A673 (cell line): ENCODE results near the gene NHERF1. TPM values are rescaled to one million over a fixed set of nuclear protein-coding genes. Genes with fewer than 3 reads are reported as not detected.

Experiments used
- BruUV-seq: library from RNA; stranded (reverse); fragments of 400-500 nt; replicated peaks from 2 replicates; lab custom pipeline; 2021; lab: Mats Ljungman, UMichigan
- CTCF ChIA-PET: fragments of 300-600 bp; sonication (Branson Sonifier 250); formaldehyde crosslinking; loops from one replicate; lab custom pipeline; 2022; ENCODE audit warnings: antibody characterized with exemption; lab: Charles Lee
- POLR2A ChIA-PET: fragments of 300-600 bp; sonication (Branson Sonifier 250); formaldehyde crosslinking; loops from one replicate; lab custom pipeline; 2022; ENCODE audit warnings: antibody characterized with exemption; ENCODE audit not compliant: low non-redundant PET; lab: Charles Lee
- DNase-seq: peaks from one replicate; pipeline ENCODE4 v3.0.0-alpha.2; 2015; ENCODE audit warnings: low spot score
- H3K27ac ChIP-seq: fragments of 200-600 bp; sonication (generic); 2 replicates; pipeline ENCODE4 v1.5.1; 2016; ENCODE audit warnings: mixed run types, low read depth, mild to moderate bottlenecking, mixed read lengths, antibody characterized with exemption, low read length; ENCODE audit not compliant: poor library complexity, severe bottlenecking
- H3K27me3 ChIP-seq: fragments of 200-600 bp; sonication (generic); replicated peaks from 2 replicates; pipeline ENCODE4 v1.6.1; 2017; ENCODE audit warnings: mixed run types, low read depth, mild to moderate bottlenecking, mixed read lengths, antibody characterized with exemption, low read length; ENCODE audit not compliant: insufficient read depth, poor library complexity
- H3K36me3 ChIP-seq: fragments of 200-600 bp; sonication (generic); 2 replicates; pipeline ENCODE4 v1.6.1; 2016; ENCODE audit warnings: mixed run types, mild to moderate bottlenecking, mixed read lengths, antibody characterized with exemption, low read length; ENCODE audit not compliant: insufficient read depth, poor library complexity, severe bottlenecking
- H3K4me1 ChIP-seq: fragments of 200-600 bp; sonication (generic); 2 replicates; pipeline ENCODE4 v1.6.1; 2017; ENCODE audit warnings: mixed run types, mild to moderate bottlenecking, mixed read lengths, antibody characterized with exemption, low read length; ENCODE audit not compliant: insufficient read depth, poor library complexity, severe bottlenecking
- H3K4me3 ChIP-seq: fragments of 200-600 bp; sonication (generic); 2 replicates; pipeline ENCODE4 v1.5.1; 2016; ENCODE audit warnings: low read depth, mixed run types, mild to moderate bottlenecking, mixed read lengths, low read length; ENCODE audit not compliant: poor library complexity, severe bottlenecking
- H3K9me3 ChIP-seq: fragments of 200-600 bp; sonication (generic); 2 replicates; pipeline ENCODE4 v1.6.1; 2016; ENCODE audit warnings: mixed run types, low read depth, mild to moderate bottlenecking, mixed read lengths, antibody characterized with exemption, low read length; ENCODE audit not compliant: poor library complexity, severe bottlenecking
- EZH2 ChIP-seq: fragments of 200-600 bp; sonication (generic); IDR thresholded peaks from 2 replicates; pipeline ENCODE4 v1.6.1; 2017; ENCODE audit warnings: borderline replicate concordance, low read depth, mild to moderate bottlenecking, mixed read lengths, antibody characterized with exemption, low read length; ENCODE audit not compliant: poor library complexity, severe bottlenecking
- intact Hi-C: fragments of 100-400 bp; cut with micrococcal nuclease; formaldehyde crosslinking; loops from one replicate; pipeline ENCODE4 v1.10.0; 2022; ENCODE audit not compliant: unreplicated experiment
- total RNA-seq: library from RNA; stranded (reverse); gene quantifications from 2 replicates; pipeline ENCODE4 v1.2.3, GENCODE V29; 2021
- TF ChIP-seq, protein P1 (sequence below): fragments of 300-800, 200-600 bp; sonication (generic); conservative IDR thresholded peaks from 2 replicates; pipeline ENCODE4 v1.5.1; 2017; ENCODE audit warnings: low read depth, mild to moderate bottlenecking, antibody characterized with exemption, low read length, moderate library complexity, mixed read lengths

Gene NHERF1
- total RNA-seq, 1 experiment from 2014 or later = 33.8 TPM

DNA sequence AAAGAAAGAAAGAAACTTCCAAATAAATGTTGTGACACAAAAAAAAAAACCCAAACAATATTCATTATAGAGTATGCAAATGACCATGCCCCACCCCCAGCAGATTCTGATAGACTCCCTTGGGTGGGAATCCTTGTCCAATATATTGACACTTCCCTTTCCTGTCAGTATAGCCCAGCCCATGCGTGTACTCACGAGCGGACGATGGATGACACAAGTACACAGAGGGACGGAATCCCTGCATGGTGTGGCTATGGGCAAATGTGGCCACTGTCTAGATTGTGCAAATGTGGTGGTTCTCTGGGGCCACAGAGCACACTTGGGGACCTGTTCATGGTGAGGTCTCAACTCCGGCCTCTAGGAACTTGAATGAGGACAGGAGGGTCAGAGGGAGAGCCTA lies 8.3 kb upstream of the NHERF1 start:
- Histone ChIP-seq H3K4me3 (no peak overlapping the region), H3K27me3 (peaks cover 44% of the 10 kb centered on the region), H3K4me1 (peaks cover 20% of the 10 kb centered on the region), H3K27ac (no peak overlapping the region), H3K9me3 (no peaks in the 10 kb centered on the region), H3K36me3 (no peaks in the 10 kb centered on the region)
- POLR2A ChIA-PET = no interaction called here
- intact Hi-C loops = loop anchor here (5.0 to 10.0 kb wide), 2 partner anchors 37 to 215 kb away; partner anchors contain the start of gene NAT9
- CTCF ChIA-PET = no interaction called here
- no peak for DNase-seq
- TF ChIP-seq, protein P1, sequence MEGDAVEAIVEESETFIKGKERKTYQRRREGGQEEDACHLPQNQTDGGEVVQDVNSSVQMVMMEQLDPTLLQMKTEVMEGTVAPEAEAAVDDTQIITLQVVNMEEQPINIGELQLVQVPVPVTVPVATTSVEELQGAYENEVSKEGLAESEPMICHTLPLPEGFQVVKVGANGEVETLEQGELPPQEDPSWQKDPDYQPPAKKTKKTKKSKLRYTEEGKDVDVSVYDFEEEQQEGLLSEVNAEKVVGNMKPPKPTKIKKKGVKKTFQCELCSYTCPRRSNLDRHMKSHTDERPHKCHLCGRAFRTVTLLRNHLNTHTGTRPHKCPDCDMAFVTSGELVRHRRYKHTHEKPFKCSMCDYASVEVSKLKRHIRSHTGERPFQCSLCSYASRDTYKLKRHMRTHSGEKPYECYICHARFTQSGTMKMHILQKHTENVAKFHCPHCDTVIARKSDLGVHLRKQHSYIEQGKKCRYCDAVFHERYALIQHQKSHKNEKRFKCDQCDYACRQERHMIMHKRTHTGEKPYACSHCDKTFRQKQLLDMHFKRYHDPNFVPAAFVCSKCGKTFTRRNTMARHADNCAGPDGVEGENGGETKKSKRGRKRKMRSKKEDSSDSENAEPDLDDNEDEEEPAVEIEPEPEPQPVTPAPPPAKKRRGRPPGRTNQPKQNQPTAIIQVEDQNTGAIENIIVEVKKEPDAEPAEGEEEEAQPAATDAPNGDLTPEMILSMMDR = no peak
- TF ChIP-seq EZH2 = no peak
- no TSS peak for BruUV-seq

DNA sequence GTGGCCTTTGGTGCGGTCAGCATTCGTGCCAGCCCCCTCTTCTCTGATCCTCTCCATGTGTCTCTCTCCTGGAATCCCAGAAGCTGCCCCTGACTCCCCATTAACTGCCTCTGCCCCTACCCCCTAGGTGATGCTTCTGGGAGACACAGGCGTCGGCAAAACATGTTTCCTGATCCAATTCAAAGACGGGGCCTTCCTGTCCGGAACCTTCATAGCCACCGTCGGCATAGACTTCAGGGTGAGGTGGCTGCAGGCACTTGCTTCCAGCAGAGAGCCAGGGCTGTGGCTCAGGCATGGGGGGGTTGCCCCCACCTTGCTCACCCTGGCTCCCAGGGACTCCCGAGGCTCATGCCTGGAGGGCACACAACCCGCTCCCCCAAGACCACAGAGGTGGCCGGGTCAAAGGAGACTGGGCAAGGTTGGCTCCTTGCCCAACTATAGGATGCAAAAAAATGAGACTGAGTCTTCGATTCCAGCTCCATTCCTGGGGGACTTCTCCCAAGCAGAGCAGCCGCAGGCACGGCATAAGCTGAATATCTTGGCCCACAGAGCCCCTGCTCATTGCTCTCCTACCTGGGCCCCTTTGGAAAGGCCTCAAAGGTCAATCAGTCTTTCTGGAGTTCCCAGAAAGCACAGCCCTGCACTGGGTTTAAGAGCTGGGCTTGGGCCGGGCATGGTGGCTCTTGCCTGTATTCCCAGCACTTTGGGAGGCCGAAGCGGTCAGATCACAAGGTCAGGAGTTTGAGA lies 7.6 kb upstream of the NHERF1 start:
- intact Hi-C loops = loop anchor here (5.0 to 10.0 kb wide), 2 partner anchors 36 to 214 kb away; partner anchors contain the start of gene NAT9
- H3K36me3 ChIP-seq = no peaks in the 10 kb centered on the region
- CTCF ChIA-PET = interaction anchor here (0.7 to 1.1 kb wide), 2 partner anchors 14 to 83 kb away, joined by 4 to 7 read pairs; no protein-coding TSS in a partner anchor
- POLR2A ChIA-PET = no interaction called here
- no peaks in the 10 kb centered on the region for H3K9me3 ChIP-seq
- TF ChIP-seq EZH2 = no peak
- TF ChIP-seq, protein P1 = no peak
- H3K27ac ChIP-seq = no peak overlapping the region
- H3K4me1 ChIP-seq = peaks cover 20% of the 10 kb centered on the region
- H3K4me3 ChIP-seq = no peak overlapping the region
- no peak for DNase-seq
- no TSS peak for BruUV-seq
- peaks cover 38% of the 10 kb centered on the region for H3K27me3 ChIP-seq

DNA sequence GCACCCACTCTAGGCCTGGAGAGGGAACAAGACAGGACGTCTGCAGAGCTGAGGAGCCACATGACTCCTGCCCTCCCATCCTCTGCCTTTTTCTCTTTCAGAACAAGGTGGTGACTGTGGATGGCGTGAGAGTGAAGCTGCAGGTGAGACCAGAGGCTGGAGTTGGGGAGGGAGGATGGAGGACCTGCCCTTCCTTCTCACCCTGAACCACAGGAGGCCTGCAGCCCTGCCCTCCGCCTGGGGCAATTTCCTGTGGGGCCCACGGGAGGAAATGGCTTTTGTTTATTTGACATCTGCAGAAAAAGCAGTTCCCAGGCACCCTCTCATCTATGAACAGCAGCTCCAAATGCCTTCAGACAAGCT lies 6.3 kb upstream of the NHERF1 start:
- no TSS peak for BruUV-seq

More for the DNA sequence above, 6.3 kb upstream of the NHERF1 start:
- Histone ChIP-seq H3K4me3 (no peak overlapping the region), H3K9me3 (no peaks in the 10 kb centered on the region), H3K27me3 (peaks cover 24% of the 10 kb centered on the region), H3K4me1 (peaks cover 19% of the 10 kb centered on the region), H3K36me3 (no peaks in the 10 kb centered on the region), H3K27ac (no peak overlapping the region)
- POLR2A ChIA-PET = no interaction called here
- intact Hi-C loops = loop anchor here (5.0 to 10.0 kb wide), 2 partner anchors 35 to 213 kb away; partner anchors contain the start of gene NAT9
- DNase-seq = no peak
- TF ChIP-seq, protein P1 = no peak
- no peak for TF ChIP-seq EZH2
- CTCF ChIA-PET = interaction anchor here (0.9 kb wide), 1 partner anchor 220 kb away, joined by 3 read pairs; no protein-coding TSS in a partner anchor
